ENCODE data around the gene ZFP36.
"Not testable (repeated sequence)": the region's sequence is repeated elsewhere in the genome, so short reads cannot be mapped to it uniquely, and the experiment has no call there.

ZFP36 gene

DNA sequence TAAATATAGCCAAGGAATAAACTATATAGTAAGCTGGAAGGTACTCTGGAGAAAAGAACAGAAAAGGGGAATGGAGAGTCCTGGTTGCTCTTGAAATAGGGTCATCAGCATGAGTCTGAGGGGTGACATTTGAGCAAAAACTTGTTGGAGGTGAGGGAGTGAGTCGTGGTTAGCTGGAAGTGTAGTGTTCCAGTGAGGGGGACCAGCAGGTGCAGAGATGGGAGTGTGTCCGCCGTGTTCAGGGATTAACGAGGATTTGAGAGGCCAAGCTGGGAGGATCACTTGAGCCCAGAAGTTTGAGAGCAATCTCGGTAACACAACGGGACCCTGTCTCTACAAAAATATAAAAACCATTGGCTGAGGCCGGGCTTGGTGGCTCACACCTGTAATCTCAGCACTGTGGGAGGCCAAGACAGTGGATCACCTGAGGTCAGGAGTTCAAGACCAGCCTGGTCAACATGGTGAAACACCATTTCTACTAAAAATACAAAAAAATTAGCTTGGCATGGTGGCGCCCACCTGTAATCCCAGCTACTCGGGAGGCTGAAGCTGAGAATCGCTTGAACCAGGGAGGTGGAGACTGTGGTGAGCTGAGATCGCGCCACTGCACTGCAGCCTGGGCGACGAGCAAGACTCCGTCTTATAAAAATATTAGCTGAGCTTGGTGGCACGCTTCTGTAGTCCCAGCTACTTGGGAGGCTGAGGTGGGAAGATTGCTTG, 39.9 kb downstream of the ZFP36 start:
- DNase-seq (ENCODE audit: low read depth), result no peak

DNA sequence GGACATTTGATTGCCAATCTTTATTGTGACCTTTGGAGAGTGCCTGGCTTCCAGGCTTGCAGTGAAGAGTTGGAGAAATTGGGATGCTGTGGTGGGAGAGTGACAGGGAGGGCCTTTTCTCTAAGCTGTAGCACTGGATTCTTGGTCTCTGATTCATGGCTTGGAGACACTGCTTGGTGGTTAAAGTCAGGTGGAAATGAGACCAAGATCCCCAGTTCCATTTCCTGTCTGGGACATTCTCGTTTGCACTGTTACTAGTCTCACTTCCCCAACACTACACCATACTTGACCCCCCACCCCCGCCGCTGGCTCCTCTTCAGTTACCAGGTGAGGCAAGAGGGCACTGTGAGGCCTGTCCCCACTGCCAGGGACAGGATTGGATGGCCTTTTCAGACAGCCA, 41.6 kb downstream of the ZFP36 start:
- DNase-seq (ENCODE audit: low read depth), result no peak

DNA sequence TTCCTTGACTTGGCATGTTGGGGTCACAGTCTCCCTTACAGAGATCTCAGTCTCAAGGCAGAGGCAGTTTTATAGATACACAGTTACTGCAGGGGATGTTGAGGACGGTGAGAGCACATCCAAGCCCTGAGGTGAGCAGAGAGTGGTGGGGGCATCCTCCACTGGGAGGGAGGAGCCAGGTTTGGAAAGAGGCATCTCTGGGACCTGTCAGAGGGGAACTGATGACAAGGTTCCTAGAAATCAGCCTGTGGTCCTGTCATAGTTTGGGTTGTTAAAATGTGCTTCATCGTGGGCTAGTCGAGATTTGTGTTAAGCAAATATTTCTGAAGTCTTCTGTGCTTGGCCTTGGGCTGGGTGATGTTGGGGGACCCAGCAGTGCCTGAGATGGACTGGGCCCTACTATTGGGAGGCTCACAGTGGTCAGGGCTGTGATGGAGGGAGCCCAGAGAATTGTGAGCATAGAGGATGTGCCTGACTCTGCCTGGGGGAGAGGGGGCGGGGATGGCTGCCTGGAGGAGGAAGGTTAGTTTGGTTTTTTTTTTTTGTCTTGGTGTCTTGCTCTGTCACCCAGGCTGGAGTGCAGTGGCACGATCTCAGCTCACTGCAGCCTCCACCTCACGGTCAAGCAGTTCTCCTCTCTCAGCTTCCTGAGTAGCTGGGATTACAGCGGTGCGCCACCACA, 42.6 kb downstream of the ZFP36 start:
- DNase-seq (ENCODE audit: low read depth), result no peak

DNA sequence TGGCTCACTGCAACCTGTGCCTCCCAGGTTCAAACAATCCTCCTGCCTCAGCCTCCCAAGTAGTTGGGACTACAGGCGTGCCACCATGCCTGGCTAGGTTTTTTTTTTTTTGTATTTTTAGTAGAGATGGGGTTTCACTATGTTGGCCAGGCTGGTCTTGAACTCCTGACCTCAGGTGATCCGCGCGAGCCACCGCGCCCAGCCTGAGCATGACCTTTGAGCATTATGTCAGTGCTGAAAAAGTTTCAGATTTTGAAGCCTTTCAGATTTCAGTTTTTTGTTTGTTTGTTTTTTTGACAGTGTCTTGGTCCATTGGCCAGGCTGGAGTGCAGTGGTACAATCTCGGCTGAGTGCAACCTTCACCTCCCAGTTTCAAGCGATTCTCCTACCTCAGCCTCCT, 44.6 kb downstream of the ZFP36 start:
- DNase-seq (ENCODE audit: low read depth), result not testable (repeated sequence)

All from CMK (cell line).